NCI-H2029 treated with DMSO at 0.1 percent for 48 hours (cell line): ENCODE measurements around the gene GNB1.
"Not testable (repeated sequence)": the region's sequence is repeated elsewhere in the genome, so short reads cannot be mapped to it uniquely, and the experiment has no call there.

ENCODE experiments used
- DNase-seq: peaks from one replicate; lab custom pipeline; 2025; lab: John Stamatoyannopoulos, UW

GNB1 gene

GRCh38 chr1:1890506-1891348, at the start of gene GNB1:
Gene GNB1 (minus strand): TSS chr1:1891087. CDS start chr1:1825453, 65,634 bp downstream.
- no peak for DNase-seq

- no peak for DNase-seq
These were observed 49.2 kb upstream of the GNB1 start for GRCh38 chr1:1940123-1940425.

- DNase-seq, result no peak
These were observed 48.6 kb upstream of the GNB1 start for GRCh38 chr1:1939296-1940122.

GRCh38 chr1:1938613-1939295, 47.9 kb upstream of the GNB1 start:
- DNase-seq, result no peak

- no peak for DNase-seq
These were observed 47.3 kb upstream of the GNB1 start for GRCh38 chr1:1938276-1938573.

GRCh38 chr1:1937549-1938275, 46.8 kb upstream of the GNB1 start:
- no peak for DNase-seq

GRCh38 chr1:1937061-1937460, 46.2 kb upstream of the GNB1 start:
- DNase-seq, result no peak

- DNase-seq, result not testable (repeated sequence)
These were observed 44.0 kb upstream of the GNB1 start for GRCh38 chr1:1934848-1935247.

- DNase-seq, result no peak
These were observed 39.0 kb upstream of the GNB1 start for GRCh38 chr1:1929639-1930545.

- no peak for DNase-seq
These were observed 38.3 kb upstream of the GNB1 start for GRCh38 chr1:1929102-1929638.

GRCh38 chr1:1928231-1929101, 37.6 kb upstream of the GNB1 start:
- no peak for DNase-seq

- no peak for DNase-seq
These were observed 36.9 kb upstream of the GNB1 start for GRCh38 chr1:1927751-1928150.

GRCh38 chr1:1926886-1927660, 36.2 kb upstream of the GNB1 start:
- DNase-seq, result no peak

GRCh38 chr1:1926346-1926811, 35.5 kb upstream of the GNB1 start:
- DNase-seq, result no peak

GRCh38 chr1:1925437-1926345, 34.8 kb upstream of the GNB1 start:
- DNase-seq, result no peak

- DNase-seq, result no peak
These were observed 34.0 kb upstream of the GNB1 start for GRCh38 chr1:1924849-1925248.

GRCh38 chr1:1924386-1924785, 33.5 kb upstream of the GNB1 start:
- DNase-seq, result no peak
